OCI-LY1 (cell line): ENCODE results near the gene ARHGDIG.

Experiments
- H2AFZ ChIP-seq: fragments of 200-600 bp; sonication (generic), shearing (Covaris generic); 2 replicates; pipeline ENCODE4 v1.6.0; 2014; ENCODE audit warnings: antibody characterized with exemption, mild to moderate bottlenecking, low read length
- H3F3A ChIP-seq: fragments of 200-600 bp; sonication (generic), shearing (Covaris generic); 2 replicates; pipeline ENCODE4 v1.6.0; 2014; ENCODE audit warnings: mild to moderate bottlenecking, antibody characterized with exemption, low read length, moderate library complexity; ENCODE audit not compliant: insufficient read depth
- H3K27ac ChIP-seq: fragments of 200-600 bp; sonication (generic); 2 replicates; pipeline ENCODE4 v1.5.1; 2014; ENCODE audit warnings: low read length, mixed run types, mild to moderate bottlenecking, low read depth; ENCODE audit not compliant: poor library complexity, severe bottlenecking
- H3K27me3 ChIP-seq: fragments of 200-600 bp; sonication (generic); 2 replicates; pipeline ENCODE4 v1.6.0; 2014; ENCODE audit warnings: antibody characterized with exemption, mild to moderate bottlenecking, low read length, moderate library complexity; ENCODE audit not compliant: insufficient read depth
- H3K36me3 ChIP-seq: fragments of 200-600 bp; sonication (generic); 2 replicates; pipeline ENCODE4 v1.6.1; 2014; ENCODE audit warnings: mild to moderate bottlenecking, antibody characterized with exemption, low read length, moderate library complexity, mixed read lengths; ENCODE audit not compliant: insufficient read depth
- H3K4me1 ChIP-seq: fragments of 200-600 bp; sonication (generic); 2 replicates; pipeline ENCODE4 v1.5.1; 2014; ENCODE audit warnings: mild to moderate bottlenecking, low read length, moderate library complexity; ENCODE audit not compliant: insufficient read depth, severe bottlenecking
- H3K4me2 ChIP-seq: fragments of 200-600 bp; sonication (generic), shearing (Covaris generic); 2 replicates; pipeline ENCODE4 v1.6.1; 2014; ENCODE audit warnings: low read length
- H3K4me3 ChIP-seq: fragments of 200-600 bp; sonication (generic); 2 replicates; pipeline ENCODE4 v1.5.1; 2014; ENCODE audit warnings: low read length, low read depth, mild to moderate bottlenecking, mixed read lengths; ENCODE audit not compliant: poor library complexity, severe bottlenecking
- H3K79me2 ChIP-seq: fragments of 200-600 bp; shearing (Covaris generic); 2 replicates; pipeline ENCODE4 v1.6.1; 2016; ENCODE audit warnings: mixed run types, low read length, mixed read lengths; ENCODE audit not compliant: insufficient read depth
- H3K9ac ChIP-seq: fragments of 200-600 bp; sonication (generic), shearing (Covaris generic); 2 replicates; pipeline ENCODE4 v1.6.1; 2014; ENCODE audit warnings: mild to moderate bottlenecking, low read length, mixed read lengths
- H3K9me2 ChIP-seq: fragments of 200-600 bp; sonication (generic), shearing (Covaris generic); 2 replicates; pipeline ENCODE4 v1.6.1; 2014; ENCODE audit warnings: low read depth, mild to moderate bottlenecking, low read length, mixed read lengths
- H3K9me3 ChIP-seq: fragments of 200-600 bp; shearing (Covaris generic); 2 replicates; pipeline ENCODE4 v1.6.1; 2014; ENCODE audit warnings: low read length, mixed read lengths
- H4K20me1 ChIP-seq: fragments of 200-600 bp; sonication (generic), shearing (Covaris generic); 2 replicates; pipeline ENCODE4 v1.6.0; 2016; ENCODE audit warnings: mild to moderate bottlenecking, low read length; ENCODE audit not compliant: insufficient read depth
- EZH2 ChIP-seq: fragments of 200-600 bp; sonication (generic), shearing (Covaris generic); IDR thresholded peaks from 2 replicates; pipeline ENCODE4 v1.8.0; 2017; ENCODE audit warnings: borderline replicate concordance, mixed run types, mild to moderate bottlenecking, antibody characterized with exemption, low read length, moderate library complexity, mixed read lengths
- TF ChIP-seq, protein P1 (sequence below): fragments of 200-600 bp; sonication (generic), shearing (Covaris generic); IDR thresholded peaks from 2 replicates; pipeline ENCODE4 v1.5.1; 2017; ENCODE audit warnings: mild to moderate bottlenecking, antibody characterized with exemption, low read length, moderate library complexity, mixed read lengths

The ARHGDIG gene

DNA sequence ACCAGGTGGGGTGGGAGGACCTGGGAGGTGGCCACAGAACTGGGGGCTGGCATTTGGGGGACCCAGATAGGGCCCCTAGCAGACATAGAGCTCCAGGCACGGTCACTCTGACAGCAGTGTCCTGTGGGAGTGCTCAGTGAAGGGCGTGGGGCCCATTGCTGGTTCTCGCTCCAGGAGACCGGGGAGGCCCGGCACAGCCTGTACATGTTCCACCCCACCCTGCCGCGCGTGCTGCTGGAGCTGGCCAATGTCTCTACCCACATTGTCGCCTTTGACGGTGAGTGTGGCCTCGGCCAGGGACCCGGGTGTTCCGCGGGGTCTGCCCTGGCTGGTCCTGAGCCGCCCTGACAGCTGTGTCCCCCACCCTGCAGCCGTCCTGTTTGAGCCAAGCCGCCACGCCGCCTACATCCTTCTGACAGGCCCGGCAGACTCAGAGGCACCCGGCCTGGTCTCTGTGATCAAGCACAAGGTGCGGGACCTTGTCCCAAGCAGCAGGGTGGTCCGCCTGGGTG is 15.9 kb upstream of the ARHGDIG start:
- H3K9me2 ChIP-seq: no peaks in the 10 kb centered on the region
- no peak overlapping the region for H2AFZ ChIP-seq
- H3K27ac ChIP-seq: no peak overlapping the region
- no peaks in the 10 kb centered on the region for H3K79me2 ChIP-seq
- H4K20me1 ChIP-seq: no peaks in the 10 kb centered on the region
- H3F3A ChIP-seq: no peaks in the 10 kb centered on the region
- H3K4me1 ChIP-seq: no peaks in the 10 kb centered on the region
- no peak overlapping the region for H3K9ac ChIP-seq
- H3K36me3 ChIP-seq: peaks cover 22% of the 10 kb centered on the region
- no peak overlapping the region for H3K4me2 ChIP-seq
- no peaks in the 10 kb centered on the region for H3K27me3 ChIP-seq
- no peak for TF ChIP-seq EZH2
- TF ChIP-seq, protein P1, sequence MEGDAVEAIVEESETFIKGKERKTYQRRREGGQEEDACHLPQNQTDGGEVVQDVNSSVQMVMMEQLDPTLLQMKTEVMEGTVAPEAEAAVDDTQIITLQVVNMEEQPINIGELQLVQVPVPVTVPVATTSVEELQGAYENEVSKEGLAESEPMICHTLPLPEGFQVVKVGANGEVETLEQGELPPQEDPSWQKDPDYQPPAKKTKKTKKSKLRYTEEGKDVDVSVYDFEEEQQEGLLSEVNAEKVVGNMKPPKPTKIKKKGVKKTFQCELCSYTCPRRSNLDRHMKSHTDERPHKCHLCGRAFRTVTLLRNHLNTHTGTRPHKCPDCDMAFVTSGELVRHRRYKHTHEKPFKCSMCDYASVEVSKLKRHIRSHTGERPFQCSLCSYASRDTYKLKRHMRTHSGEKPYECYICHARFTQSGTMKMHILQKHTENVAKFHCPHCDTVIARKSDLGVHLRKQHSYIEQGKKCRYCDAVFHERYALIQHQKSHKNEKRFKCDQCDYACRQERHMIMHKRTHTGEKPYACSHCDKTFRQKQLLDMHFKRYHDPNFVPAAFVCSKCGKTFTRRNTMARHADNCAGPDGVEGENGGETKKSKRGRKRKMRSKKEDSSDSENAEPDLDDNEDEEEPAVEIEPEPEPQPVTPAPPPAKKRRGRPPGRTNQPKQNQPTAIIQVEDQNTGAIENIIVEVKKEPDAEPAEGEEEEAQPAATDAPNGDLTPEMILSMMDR: no peak
- no peak overlapping the region for H3K4me3 ChIP-seq
- H3K9me3 ChIP-seq: no peaks in the 10 kb centered on the region

DNA sequence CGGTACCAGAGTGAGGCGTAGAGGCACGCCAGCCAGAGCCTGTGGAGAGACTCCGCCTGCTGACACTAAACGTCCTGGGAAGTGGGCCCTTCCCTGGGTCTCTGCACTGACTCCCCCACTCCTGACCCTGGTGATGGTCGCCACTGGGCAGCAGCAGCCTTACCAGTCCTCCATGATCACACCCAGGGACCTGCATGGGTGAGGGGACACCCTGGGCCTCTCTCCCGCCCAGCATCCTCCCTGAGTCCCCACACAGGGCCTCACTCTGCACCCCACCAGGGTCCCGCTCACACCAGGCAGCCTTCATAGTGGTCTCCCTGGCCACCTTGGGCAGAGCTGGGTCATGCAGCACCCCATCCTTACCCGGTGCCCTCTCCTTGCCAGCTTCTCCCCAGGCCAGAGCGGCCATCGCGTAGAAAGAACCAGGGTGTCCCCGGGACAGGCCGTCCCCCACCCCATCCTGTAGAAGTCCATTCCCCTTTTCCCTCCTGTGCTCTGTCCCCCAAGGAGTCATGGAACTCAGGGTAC is 15.3 kb upstream of the ARHGDIG start:
- Histone ChIP-seq H3K27ac (no peak overlapping the region), H3K4me2 (no peak overlapping the region), H3K9ac (no peak overlapping the region), H3K9me3 (no peaks in the 10 kb centered on the region), H4K20me1 (no peaks in the 10 kb centered on the region), H3K27me3 (0 out of 2 replicates have a peak, but pooled peaks cover under 1% of the 10 kb centered on the region), H3K4me1 (no peaks in the 10 kb centered on the region), H3K36me3 (peaks cover 19% of the 10 kb centered on the region), H2AFZ (no peak overlapping the region), H3F3A (no peaks in the 10 kb centered on the region), H3K79me2 (no peaks in the 10 kb centered on the region), H3K9me2 (no peaks in the 10 kb centered on the region), H3K4me3 (no peak overlapping the region)
- no peak for TF ChIP-seq EZH2
- TF ChIP-seq, protein P1: no peak

DNA sequence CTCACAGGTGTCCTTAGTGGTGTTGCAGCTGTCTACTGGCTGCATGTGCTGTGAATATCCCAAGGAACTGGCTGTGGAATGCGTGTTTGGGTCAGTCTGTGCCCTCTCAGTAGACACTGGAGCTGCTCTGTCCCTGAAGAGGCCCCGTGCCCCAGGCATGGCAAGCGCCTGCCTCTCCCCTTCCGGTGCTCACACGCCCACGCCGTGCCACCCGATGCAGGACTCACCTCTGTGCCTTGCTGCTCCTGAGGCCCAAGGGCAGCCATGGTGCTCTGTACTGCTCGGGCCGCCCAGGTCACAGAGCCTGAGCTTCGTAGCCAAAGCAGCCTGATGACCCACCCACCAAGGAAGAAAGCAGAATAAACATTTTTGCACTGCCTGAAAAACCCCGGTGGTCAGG is 14.7 kb upstream of the ARHGDIG start:
- H3K9ac ChIP-seq: no peak overlapping the region
- H3K4me1 ChIP-seq: no peaks in the 10 kb centered on the region
- no peaks in the 10 kb centered on the region for H3K9me3 ChIP-seq
- H3K36me3 ChIP-seq: peaks cover 14% of the 10 kb centered on the region
- H3K4me3 ChIP-seq: no peak overlapping the region
- 0 out of 2 replicates have a peak, but pooled peaks cover 5% of the 10 kb centered on the region for H3K27me3 ChIP-seq
- H3K9me2 ChIP-seq: no peaks in the 10 kb centered on the region
- H3K79me2 ChIP-seq: no peaks in the 10 kb centered on the region
- no peak overlapping the region for H3K4me2 ChIP-seq
- no peak for TF ChIP-seq EZH2
- H2AFZ ChIP-seq: no peak overlapping the region
- no peaks in the 10 kb centered on the region for H3F3A ChIP-seq
- H4K20me1 ChIP-seq: no peaks in the 10 kb centered on the region
- H3K27ac ChIP-seq: no peak overlapping the region
